Astrocyte (in vitro differentiated cells and primary cell): Measurements from ENCODE around the gene CAPN12. TPM values are rescaled to one million over a fixed set of nuclear protein-coding genes. Genes with fewer than 3 reads are reported as not detected.
A peak's percentile ranks its signal among the peaks of the same experiment; 100 is the strongest.

Experiments used
- DNase-seq: peaks from one replicate; pipeline ENCODE4 v3.0.0-alpha.2; 2010; ENCODE audit warnings: low read depth
- FAIRE-seq: peaks from 2 replicates; lab custom pipeline; 2011; peaks lifted over from hg19 to GRCh38; lab: Jason Lieb, UNC
- H2AFZ ChIP-seq: 2 replicates; pipeline ENCODE4 v1.6.0; 2012; ENCODE audit warnings: low read depth, low read length, inconsistent platforms
- H3K27ac ChIP-seq: 2 replicates; pipeline ENCODE4 v1.5.1; 2011; ENCODE audit warnings: low read depth, low read length, inconsistent platforms
- H3K27me3 ChIP-seq: 2 replicates; pipeline ENCODE4 v1.6.0; 2011; ENCODE audit warnings: low read length, inconsistent platforms; ENCODE audit not compliant: insufficient read depth
- H3K36me3 ChIP-seq: 2 replicates; pipeline ENCODE4 v1.5.1; 2011; ENCODE audit warnings: low read length, inconsistent platforms; ENCODE audit not compliant: insufficient read depth
- H3K4me1 ChIP-seq: 2 replicates; pipeline ENCODE4 v1.5.1; 2011; ENCODE audit warnings: low read length, inconsistent platforms; ENCODE audit not compliant: insufficient read depth
- H3K4me2 ChIP-seq: 2 replicates; pipeline ENCODE4 v1.6.0; 2012; ENCODE audit warnings: low read length, inconsistent platforms
- H3K4me3 ChIP-seq: 2 replicates; pipeline ENCODE4 v1.5.1; 2011; ENCODE audit warnings: low read depth, mild to moderate bottlenecking, low read length, inconsistent platforms; ENCODE audit not compliant: insufficient read depth
- H3K79me2 ChIP-seq: 2 replicates; pipeline ENCODE4 v1.6.0; 2012; ENCODE audit warnings: mild to moderate bottlenecking, low read length, inconsistent platforms; ENCODE audit not compliant: insufficient read depth
- H3K9ac ChIP-seq: 2 replicates; pipeline ENCODE4 v1.6.0; 2012; ENCODE audit warnings: mild to moderate bottlenecking, low read length, inconsistent platforms
- H3K9me3 ChIP-seq: 2 replicates; pipeline ENCODE4 v1.5.1; 2012; ENCODE audit warnings: low read depth, mild to moderate bottlenecking, low read length, inconsistent platforms; ENCODE audit not compliant: insufficient read depth
- H4K20me1 ChIP-seq: 2 replicates; pipeline ENCODE4 v1.6.0; 2012; ENCODE audit warnings: low read length, inconsistent platforms; ENCODE audit not compliant: insufficient read depth
- H3K27ac Mint-ChIP-seq: one replicate; pipeline ENCODE4 v1.8.0; 2021; ENCODE audit warnings: mild to moderate bottlenecking, mixed read lengths; ENCODE audit not compliant: unreplicated experiment
- H3K27me3 Mint-ChIP-seq: one replicate; pipeline ENCODE4 v1.8.0; 2021; ENCODE audit warnings: low read depth, mixed read lengths; ENCODE audit not compliant: unreplicated experiment
- H3K36me3 Mint-ChIP-seq: one replicate; pipeline ENCODE4 v1.8.0; 2021; ENCODE audit warnings: low read depth, mixed read lengths; ENCODE audit not compliant: unreplicated experiment
- H3K4me1 Mint-ChIP-seq: one replicate; pipeline ENCODE4 v1.8.0; 2021; ENCODE audit warnings: low read depth, mixed read lengths; ENCODE audit not compliant: unreplicated experiment
- H3K4me3 Mint-ChIP-seq: one replicate; pipeline ENCODE4 v1.8.0; 2021; ENCODE audit warnings: mild to moderate bottlenecking, moderate library complexity, mixed read lengths; ENCODE audit not compliant: unreplicated experiment
- H3K9me3 Mint-ChIP-seq: one replicate; pipeline ENCODE4 v1.8.0; 2021; ENCODE audit warnings: mild to moderate bottlenecking, mixed read lengths; ENCODE audit not compliant: unreplicated experiment
- CTCF ChIP-seq: IDR thresholded peaks from 2 replicates; pipeline ENCODE4 v1.5.1; 2011; ENCODE audit warnings: low read depth, mild to moderate bottlenecking, inconsistent platforms, low read length, moderate library complexity; ENCODE audit not compliant: insufficient read depth
- EZH2 ChIP-seq: IDR thresholded peaks from 2 replicates; pipeline ENCODE4 v1.6.1; 2012; ENCODE audit warnings: mild to moderate bottlenecking, low read length, inconsistent platforms; ENCODE audit not compliant: insufficient read depth
- total RNA-seq: library from RNA; stranded (reverse); gene quantifications from 2 replicates; pipeline ENCODE4 v1.2.1, GENCODE V29; 2021

CAPN12 gene
- total RNA-seq, 1 donor from 2014 or later, result 4.6 TPM

- peaks cover 68% of the 10 kb centered on the region for H4K20me1 ChIP-seq
- DNase-seq (no peak), FAIRE-seq (no peak)
- TF ChIP-seq CTCF (no peak), EZH2 (no peak)
- H3K9me3 Mint-ChIP-seq, result no peaks in the 10 kb centered on the region
- peaks cover 40% of the 10 kb centered on the region for H3K36me3 ChIP-seq
- H3K27me3 ChIP-seq, result no peaks in the 10 kb centered on the region
- no peak overlapping the region for H2AFZ ChIP-seq
- H3K4me2 ChIP-seq, result no peak overlapping the region
- no peaks in the 10 kb centered on the region for H3K27me3 Mint-ChIP-seq
- H3K27ac ChIP-seq, result no peak overlapping the region
- peak overlapping the region; percentile 86 for H3K27ac Mint-ChIP-seq
- peaks cover 33% of the 10 kb centered on the region for H3K4me1 ChIP-seq
- peaks cover 10% of the 10 kb centered on the region for H3K36me3 Mint-ChIP-seq
- no peak overlapping the region for H3K4me3 ChIP-seq
- peaks cover 97% of the 10 kb centered on the region for H3K79me2 ChIP-seq
- peaks cover 41% of the 10 kb centered on the region for H3K4me1 Mint-ChIP-seq
- H3K4me3 Mint-ChIP-seq, result peak overlapping the region; percentile 67
- H3K9ac ChIP-seq, result no peak overlapping the region
- no peaks in the 10 kb centered on the region for H3K9me3 ChIP-seq
Measured at GRCh38 chr19:38698225-38699026, 45.8 kb downstream of the CAPN12 start.

- Mint-ChIP-seq H3K36me3 (peaks cover 10% of the 10 kb centered on the region), H3K27me3 (no peaks in the 10 kb centered on the region), H3K4me1 (peaks cover 49% of the 10 kb centered on the region), H3K4me3 (no peak overlapping the region), H3K9me3 (no peaks in the 10 kb centered on the region), H3K27ac (no peak overlapping the region)
- FAIRE-seq (no peak), DNase-seq (no peak)
- H3K36me3 ChIP-seq, result peaks cover 34% of the 10 kb centered on the region
- no peak overlapping the region for H3K4me2 ChIP-seq
- H3K4me1 ChIP-seq, result peaks cover 41% of the 10 kb centered on the region
- no peak overlapping the region for H3K27ac ChIP-seq
- no peak overlapping the region for H3K9ac ChIP-seq
- no peak overlapping the region for H2AFZ ChIP-seq
- H3K4me3 ChIP-seq, result no peak overlapping the region
- peaks cover 98% of the 10 kb centered on the region for H3K79me2 ChIP-seq
- no peak for TF ChIP-seq EZH2
- no peak for TF ChIP-seq CTCF
- H4K20me1 ChIP-seq, result peaks cover 64% of the 10 kb centered on the region
- H3K9me3 ChIP-seq, result no peaks in the 10 kb centered on the region
- H3K27me3 ChIP-seq, result no peaks in the 10 kb centered on the region
Measured at GRCh38 chr19:38697641-38698071, 46.6 kb downstream of the CAPN12 start.

- no peak for DNase-seq
- Mint-ChIP-seq H3K4me1 (peaks cover 52% of the 10 kb centered on the region), H3K27ac (peak overlapping the region; percentile 34)
Measured at GRCh38 chr19:38697197-38697596, 47.1 kb downstream of the CAPN12 start.

More at GRCh38 chr19:38697197-38697596, 47.1 kb downstream of the CAPN12 start:
- H2AFZ ChIP-seq, result no peak overlapping the region
- H3K36me3 ChIP-seq, result peaks cover 30% of the 10 kb centered on the region
- H3K4me3 Mint-ChIP-seq, result no peak overlapping the region
- no peak overlapping the region for H3K27ac ChIP-seq
- H3K4me3 ChIP-seq, result no peak overlapping the region
- H3K4me1 ChIP-seq, result peaks cover 43% of the 10 kb centered on the region
- H3K9ac ChIP-seq, result no peak overlapping the region
- no peak for TF ChIP-seq EZH2
- TF ChIP-seq CTCF, result no peak
- no peak for FAIRE-seq
- no peak overlapping the region for H3K4me2 ChIP-seq
- H3K36me3 Mint-ChIP-seq, result peaks cover 8% of the 10 kb centered on the region
- H3K27me3 Mint-ChIP-seq, result no peaks in the 10 kb centered on the region
- H3K27me3 ChIP-seq, result no peaks in the 10 kb centered on the region
- H3K9me3 Mint-ChIP-seq, result no peaks in the 10 kb centered on the region
- peaks cover 59% of the 10 kb centered on the region for H4K20me1 ChIP-seq
- no peaks in the 10 kb centered on the region for H3K9me3 ChIP-seq
- peaks cover 98% of the 10 kb centered on the region for H3K79me2 ChIP-seq
